HEK293 (cell line): ENCODE measurements around the gene DPH6.

Source experiments
- BCL11B ChIP-seq: fragments of 450-650 bp; formaldehyde crosslinking; IDR thresholded peaks from 2 replicates; pipeline ENCODE4 v1.5.1; 2016; ENCODE audit warnings: low read depth, missing biosample characterization, missing genetic modification characterization
- CTCF ChIP-seq: fragments of 450-650 bp; formaldehyde crosslinking; IDR thresholded peaks from 2 replicates; pipeline ENCODE4 v1.5.1; 2016; ENCODE audit warnings: missing biosample characterization, missing genetic modification characterization
- GFI1B ChIP-seq: fragments of 450-650 bp; formaldehyde crosslinking; IDR thresholded peaks from 2 replicates; pipeline ENCODE4 v1.5.1; 2016; ENCODE audit warnings: missing biosample characterization, missing genetic modification characterization
- PRDM6 ChIP-seq: fragments of 450-650 bp; formaldehyde crosslinking; IDR thresholded peaks from 2 replicates; pipeline ENCODE4 v1.5.1; 2017; ENCODE audit warnings: missing biosample characterization, missing genetic modification characterization
- YY1 ChIP-seq: fragments of 450-650 bp; formaldehyde crosslinking; IDR thresholded peaks from 2 replicates; pipeline ENCODE4 v1.5.1; 2018; ENCODE audit warnings: missing biosample characterization, missing genetic modification characterization
- ZEB2 ChIP-seq: fragments of 450-650 bp; formaldehyde crosslinking; IDR thresholded peaks from 2 replicates; pipeline ENCODE4 v1.5.1; 2016; ENCODE audit warnings: missing biosample characterization, missing genetic modification characterization
- ZNF114 ChIP-seq: fragments of 450-650 bp; formaldehyde crosslinking; IDR thresholded peaks from 2 replicates; pipeline ENCODE4 v1.5.0; 2017; ENCODE audit warnings: missing biosample characterization, missing genetic modification characterization
- ZNF184 ChIP-seq: fragments of 450-650 bp; IDR thresholded peaks from 2 replicates; pipeline ENCODE4 v1.5.1; 2018; ENCODE audit warnings: missing biosample characterization, mild to moderate bottlenecking, missing genetic modification characterization
- ZNF391 ChIP-seq: fragments of 450-650 bp; formaldehyde crosslinking; IDR thresholded peaks from 2 replicates; pipeline ENCODE4 v1.5.1; 2016; ENCODE audit warnings: low read depth, missing biosample characterization, missing genetic modification characterization, borderline replicate concordance
- ZNF48 ChIP-seq: fragments of 450-650 bp; formaldehyde crosslinking; IDR thresholded peaks from 2 replicates; pipeline ENCODE4 v1.5.1; 2016; ENCODE audit warnings: missing biosample characterization, missing genetic modification characterization
- ZNF660 ChIP-seq: fragments of 450-650 bp; IDR thresholded peaks from 2 replicates; pipeline ENCODE4 v1.5.1; 2018; ENCODE audit warnings: missing biosample characterization, mild to moderate bottlenecking, missing genetic modification characterization

GRCh38 chr15:35431281-35431680 is 114.7 kb downstream of the DPH6 start:
- no peak for TF ChIP-seq ZNF184 (tag by site-specific recombination)
- no peak for TF ChIP-seq YY1 (tag by site-specific recombination)
- TF ChIP-seq CTCF (tag by site-specific recombination) = no peak
- no peak for TF ChIP-seq ZNF114
- TF ChIP-seq GFI1B (tag by site-specific recombination) = no peak
- TF ChIP-seq BCL11B (tag by site-specific recombination) = no peak
- no peak for TF ChIP-seq ZNF48 (tag by site-specific recombination)
- TF ChIP-seq ZEB2 (tag by site-specific recombination) = no peak
- no peak for TF ChIP-seq ZNF391 (tag by site-specific recombination)
- no peak for TF ChIP-seq PRDM6 (tag by site-specific recombination)
- no peak for TF ChIP-seq ZNF660 (tag by site-specific recombination)
